Ecto neural progenitor cell (in vitro differentiated cells): ENCODE results near the gene ERRFI1.

ENCODE experiments used
- DNase-seq: peaks from one replicate; pipeline ENCODE4 v3.0.0-alpha.2; 2018; ENCODE audit warnings: low spot score

ERRFI1 gene

GRCh38 chr1:8043621-8044020 is 17.5 kb upstream of the ERRFI1 start:
- no peak for DNase-seq

DNA sequence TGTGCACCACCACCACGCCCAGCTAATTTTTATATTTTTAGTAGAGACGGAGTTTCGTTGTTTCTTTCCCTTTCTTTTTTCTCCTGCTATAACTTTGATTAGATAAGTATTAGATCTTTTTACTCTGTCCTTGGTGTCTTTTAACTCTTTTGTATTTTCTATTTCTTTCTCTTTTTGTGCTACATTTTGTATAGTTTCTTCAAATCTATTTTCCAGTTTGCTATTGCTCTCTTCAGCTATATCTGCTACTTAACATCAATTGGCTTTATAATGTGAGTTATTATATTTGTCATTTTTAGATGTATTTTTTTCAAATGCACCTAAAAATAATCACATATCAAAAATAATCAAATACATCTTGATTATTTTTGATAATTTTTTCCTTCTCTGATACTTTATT is 16.0 kb upstream of the ERRFI1 start:
- no peak for DNase-seq

- no peak for DNase-seq
These were observed 14.5 kb upstream of the ERRFI1 start for GRCh38 chr1:8040586-8040985.

DNA sequence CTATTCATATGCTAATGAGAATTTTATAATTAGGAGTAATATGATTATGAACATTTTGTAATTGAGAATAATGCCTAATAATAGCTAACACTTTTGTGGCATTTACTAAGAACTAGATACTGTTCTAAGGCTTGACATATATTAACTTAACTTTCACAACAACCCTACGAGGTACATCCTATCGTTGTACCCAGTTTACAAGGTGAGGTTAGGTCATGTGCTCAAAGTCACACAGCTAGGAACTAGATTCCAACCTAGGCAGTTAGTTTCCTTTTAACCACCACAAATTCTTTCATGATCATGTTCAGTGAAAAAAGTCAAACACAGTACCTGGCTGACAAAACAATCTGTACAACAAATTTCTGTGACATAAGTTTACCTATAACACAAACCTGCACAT is 13.0 kb upstream of the ERRFI1 start:
- DNase-seq, result no peak

DNA sequence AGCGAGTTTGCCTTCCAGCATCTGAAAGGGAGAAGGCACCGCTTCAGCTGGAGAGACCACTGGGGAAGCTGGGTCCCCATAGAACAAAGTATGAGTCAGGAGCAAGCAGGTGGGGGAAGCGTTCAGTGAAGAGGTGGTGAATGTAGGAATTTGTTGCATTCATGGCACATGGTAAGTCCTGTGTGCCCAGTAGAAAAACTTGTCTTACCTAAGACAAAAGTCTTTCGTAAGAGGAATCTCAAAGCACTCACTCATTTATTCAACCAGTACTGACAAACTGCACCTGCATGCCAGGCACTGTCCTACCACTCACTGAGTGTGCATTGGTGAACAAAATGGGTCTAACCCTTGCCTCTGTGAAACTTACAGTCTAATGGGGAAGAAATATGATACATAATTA is 9.2 kb upstream of the ERRFI1 start:
- DNase-seq, result no peak

DNA sequence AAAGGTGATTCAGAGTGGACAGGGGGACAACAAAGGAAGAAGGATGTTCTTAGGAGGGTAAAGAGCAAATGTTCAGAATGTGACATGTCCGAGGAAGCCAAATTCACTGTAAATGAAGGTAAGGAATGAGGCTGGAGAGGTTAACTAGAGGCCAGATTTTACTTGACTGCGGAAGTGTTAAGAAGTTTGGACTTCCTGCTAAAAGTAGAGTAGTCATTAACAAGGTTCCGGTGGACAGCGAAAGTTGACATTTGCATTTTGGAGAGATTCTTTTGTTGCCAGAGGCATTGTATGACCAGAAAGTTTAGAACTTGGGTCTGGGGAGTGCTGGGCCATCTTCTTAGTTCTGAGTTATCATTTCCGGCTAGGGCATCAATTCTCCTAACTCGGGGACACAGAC is 7.2 kb upstream of the ERRFI1 start:
- no peak for DNase-seq

- no peak for DNase-seq
These were observed 6.3 kb upstream of the ERRFI1 start for GRCh38 chr1:8032366-8032910.

DNA sequence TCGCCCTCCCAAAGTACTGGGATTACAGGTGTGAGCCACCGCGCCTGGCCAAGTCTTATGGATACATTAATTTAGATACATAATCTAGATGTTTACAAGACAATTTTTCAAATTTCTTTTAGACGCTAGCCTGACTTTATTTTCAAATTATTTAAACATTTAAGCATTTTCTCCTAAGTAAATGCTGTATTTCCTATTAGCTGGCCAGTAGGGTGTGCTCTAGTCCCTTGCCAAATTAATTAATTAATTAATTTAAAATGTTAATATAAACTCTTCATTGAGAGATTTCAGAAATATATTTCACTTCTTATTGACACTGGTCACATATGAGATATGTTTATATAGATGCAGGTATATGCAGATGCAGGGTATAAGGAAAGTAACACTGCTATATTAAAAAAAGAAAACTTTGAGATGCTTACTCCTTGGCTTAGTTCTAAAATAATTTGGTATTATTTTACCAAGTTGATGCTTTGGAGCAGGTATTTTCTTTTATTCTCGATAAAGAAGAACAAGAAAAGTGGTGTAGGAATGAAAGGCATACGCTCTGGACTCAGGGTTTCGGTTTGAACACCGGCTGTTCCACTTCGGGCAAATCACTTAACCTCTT is 5.2 kb upstream of the ERRFI1 start:
- DNase-seq, result no peak

- DNase-seq, result no peak
These were observed 2.4 kb upstream of the ERRFI1 start for GRCh38 chr1:8028571-8028910.

GRCh38 chr1:8027748-8028570 is 1.9 kb upstream of the ERRFI1 start:
- no peak for DNase-seq

DNA sequence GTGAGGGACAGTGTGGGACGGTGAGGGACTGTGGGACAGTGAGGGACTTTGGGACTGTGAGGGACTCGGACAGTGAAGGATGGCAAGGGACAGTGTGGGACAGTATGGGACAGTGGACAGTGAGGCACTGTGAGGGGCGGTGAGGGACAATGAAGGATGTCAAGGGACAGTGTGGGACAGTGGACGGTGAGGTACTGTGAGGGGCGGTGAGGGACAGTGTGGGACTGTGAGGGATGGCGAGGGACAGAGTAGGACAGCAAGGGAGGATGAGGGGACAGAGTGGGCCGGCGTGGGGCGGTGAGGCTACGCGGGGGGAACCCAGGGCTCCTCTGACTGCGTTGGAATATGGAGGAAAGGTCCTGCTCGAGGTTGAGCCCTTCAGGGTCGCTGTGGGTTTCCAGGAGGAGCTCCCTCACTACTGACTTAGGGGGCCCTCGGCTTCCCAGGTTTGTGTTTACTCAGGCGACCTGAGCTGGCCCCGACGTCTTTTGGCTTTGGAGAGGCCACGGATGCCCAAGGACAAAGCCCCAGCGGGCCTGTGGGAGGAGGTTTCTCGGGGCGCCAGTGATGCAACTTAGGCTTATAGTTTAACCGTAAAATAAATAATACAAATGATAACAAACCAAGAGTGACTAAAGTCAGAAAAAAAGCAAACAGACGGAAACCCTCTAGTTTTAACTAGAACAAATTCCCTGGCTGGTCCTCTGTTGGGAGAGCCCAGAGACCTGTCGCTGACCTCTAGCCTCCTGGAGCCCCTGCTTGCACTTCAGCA is 1.1 kb upstream of the ERRFI1 start:
- DNase-seq, result no peak

DNA sequence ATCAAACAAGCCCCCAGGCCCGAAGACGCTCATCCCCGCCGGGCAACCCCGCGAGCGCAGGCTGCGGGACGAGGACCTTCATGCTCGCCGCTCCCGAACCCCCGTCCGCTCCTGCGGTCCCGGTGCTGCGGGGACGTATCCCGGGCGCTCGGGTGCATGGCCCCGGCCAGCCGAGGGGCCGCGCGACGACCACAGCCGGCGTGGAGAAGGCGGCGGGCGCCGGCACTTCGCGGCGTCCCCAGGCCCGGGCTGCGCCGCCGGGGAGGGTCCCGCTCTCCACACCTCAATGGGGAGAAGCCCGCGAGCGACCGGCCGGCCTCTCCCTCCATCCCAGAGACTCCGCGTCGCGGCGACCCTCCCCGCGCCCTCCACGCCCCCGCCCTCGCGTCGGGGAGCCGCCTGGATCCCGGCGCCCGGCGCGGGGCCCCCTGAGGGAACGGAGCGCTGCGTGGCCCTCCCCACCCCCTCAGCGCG is 401 bp downstream of the ERRFI1 start:
- DNase-seq, result no peak

DNA sequence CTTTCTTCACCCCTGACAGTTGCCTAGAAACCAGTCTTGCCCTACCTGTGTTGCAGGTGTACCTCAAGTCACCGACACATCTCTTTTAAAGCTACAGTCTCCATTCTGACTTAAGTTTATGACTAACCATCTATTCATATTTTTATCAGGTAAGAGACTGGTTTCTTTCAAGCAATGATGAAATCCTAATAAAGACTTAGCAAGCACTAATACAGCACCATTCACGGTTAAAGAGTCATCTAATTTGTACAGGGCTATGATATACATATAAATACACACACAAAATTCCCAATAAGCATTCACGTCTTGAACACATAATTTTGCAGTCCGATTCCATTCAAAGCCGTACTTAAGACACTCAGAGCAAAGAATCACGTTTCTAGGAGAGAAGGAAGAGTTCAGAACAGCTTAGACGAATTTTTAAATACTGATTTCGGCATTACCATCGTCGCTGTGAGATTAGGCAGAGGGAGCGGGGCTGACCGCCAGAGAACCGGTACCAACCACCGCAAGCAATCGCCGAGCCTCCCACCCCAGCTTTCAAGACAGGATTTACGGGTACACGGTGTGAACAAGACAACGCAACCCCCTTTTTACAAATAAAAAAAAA is 943 bp downstream of the ERRFI1 start:
- DNase-seq, result peak; percentile 51

- DNase-seq, result no peak
These were observed 1.8 kb downstream of the ERRFI1 start for GRCh38 chr1:8024329-8024728.

DNA sequence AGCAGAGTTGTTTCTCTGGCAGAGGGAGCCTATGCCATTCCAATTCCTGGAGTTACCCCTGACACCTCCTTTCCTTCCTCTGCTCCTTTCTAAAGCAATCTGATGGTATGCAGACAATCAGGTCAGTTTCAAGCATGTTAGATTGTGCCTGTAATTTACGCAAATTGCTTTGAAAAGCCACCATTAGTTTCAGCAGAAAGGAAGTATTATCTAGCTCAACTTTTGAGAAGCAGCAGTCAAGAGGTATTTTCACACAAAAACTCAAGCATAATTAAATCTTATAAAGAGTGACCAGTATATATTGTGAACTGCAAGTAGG is 2.2 kb downstream of the ERRFI1 start:
- no peak for DNase-seq

DNA sequence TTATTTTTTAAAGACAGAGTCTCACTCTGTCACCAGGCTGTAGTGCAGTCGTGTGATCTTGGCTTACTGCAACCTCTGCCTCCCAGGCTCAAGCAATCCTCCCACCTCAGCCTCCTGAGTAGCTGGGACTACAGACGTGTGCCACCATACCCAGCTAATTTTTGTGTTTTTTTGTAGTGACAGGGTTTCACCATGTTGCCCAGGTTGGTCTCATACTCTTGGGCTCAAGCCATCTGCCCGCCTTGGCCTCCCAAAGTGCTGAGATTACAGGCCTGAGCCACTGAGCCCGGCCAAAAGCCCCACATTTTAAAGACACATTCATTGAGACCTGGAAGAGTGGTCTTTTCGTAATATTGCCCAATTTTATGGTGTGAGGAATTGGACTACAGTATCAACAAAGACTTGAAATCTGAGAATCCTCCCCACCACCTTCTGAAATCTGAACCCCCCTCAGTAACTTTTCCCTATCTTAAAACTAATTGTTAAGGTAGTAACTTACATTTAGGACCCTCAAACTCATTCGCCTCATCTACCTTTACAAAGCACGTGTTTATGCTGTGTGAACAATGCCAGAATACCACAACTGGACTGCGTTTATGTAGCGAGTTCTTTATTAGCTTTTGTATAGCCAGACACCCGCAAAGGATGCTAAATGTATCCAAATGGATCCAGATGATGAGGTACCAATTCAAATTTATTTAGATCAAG is 2.7 kb downstream of the ERRFI1 start:
- no peak for DNase-seq

DNA sequence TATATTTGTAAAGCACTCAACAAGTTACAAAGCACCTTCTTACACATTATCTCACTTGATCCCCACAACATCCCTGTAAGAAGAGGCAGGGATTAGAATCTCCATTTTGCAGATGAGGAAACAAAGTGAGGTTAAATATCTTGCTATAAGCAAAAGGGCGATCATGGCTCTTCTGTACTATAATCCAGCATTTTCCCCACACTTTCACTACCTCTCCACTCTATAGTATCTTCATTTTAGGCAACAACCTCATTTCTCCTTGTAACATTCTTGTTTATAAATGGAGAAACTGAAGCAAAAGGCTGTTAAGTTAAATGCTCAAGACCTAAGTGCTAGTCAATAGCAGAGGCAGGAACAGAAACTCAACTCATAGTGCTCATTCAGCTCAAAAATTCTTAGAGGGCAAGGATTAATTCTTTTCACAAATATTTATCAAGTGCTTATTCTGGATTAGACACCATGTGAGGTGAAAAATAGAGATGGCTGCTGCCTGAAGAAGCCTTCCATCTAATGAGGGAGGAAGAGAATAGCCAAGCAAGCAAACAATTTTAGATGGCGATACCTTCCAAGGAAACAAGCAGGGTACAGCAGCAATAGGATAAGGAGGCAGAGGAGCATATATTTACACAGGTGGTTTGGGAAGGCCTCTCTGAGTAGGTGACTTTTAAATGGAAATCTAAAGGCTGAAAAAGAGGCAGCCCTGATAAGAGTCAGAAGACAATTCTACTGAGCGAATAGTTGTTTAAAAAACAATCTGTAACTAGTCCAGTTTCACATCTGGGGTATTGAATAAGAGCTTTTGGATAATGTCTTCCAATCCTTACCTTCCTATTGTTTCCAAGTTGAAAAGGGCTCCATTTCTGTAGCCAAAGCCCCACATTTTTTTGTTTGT is 3.5 kb downstream of the ERRFI1 start:
- no peak for DNase-seq

DNA sequence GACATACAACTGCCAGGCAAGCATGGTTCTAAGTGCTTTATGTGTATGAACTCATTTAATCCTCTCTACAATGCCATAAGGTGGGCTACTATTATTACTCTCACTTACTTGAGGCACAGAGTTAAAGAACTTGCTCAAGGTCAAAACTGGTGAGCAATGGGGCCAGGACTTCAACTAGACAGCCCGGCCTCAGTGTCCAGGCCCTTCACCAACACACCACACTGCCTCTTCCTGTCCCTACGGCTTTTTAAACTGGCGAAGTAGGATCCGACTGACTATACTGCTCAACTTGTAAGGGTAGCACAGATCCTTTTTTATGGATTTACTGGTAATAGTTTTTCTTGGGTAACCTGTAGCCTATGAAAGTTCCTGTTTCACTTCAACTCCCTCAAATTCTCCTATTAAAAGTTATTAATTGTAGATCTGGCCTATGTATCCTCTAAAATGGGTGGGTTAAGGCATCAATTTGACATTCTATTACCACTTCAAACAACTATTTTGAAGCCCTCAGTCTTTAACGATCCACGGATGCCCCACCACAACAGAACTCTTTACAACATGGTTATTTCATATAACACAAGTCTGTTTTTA is 4.3 kb downstream of the ERRFI1 start:
- DNase-seq, result no peak

GRCh38 chr1:8020032-8020431 is 6.1 kb downstream of the ERRFI1 start:
- no peak for DNase-seq

DNA sequence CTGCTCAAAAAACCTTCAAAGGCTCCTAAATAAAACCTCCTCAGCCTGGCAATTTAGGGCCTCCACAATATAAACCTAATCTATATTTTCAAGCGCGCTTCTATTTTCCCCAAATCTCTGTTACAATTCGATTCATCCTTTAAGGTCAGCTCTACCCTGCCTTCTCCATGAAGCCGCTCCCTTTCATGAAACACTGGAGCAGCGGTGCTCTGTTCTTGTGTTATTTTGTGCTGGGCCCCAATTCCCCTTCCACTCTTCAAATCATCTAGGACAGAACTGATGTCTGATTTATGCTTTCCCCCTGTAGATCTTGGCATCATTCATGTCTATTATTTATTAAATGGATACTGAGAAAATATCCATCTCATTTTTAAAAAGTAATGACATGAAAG is 6.9 kb downstream of the ERRFI1 start:
- no peak for DNase-seq
